A549 (cell line): Measurements from ENCODE around the gene LCA5. TPM values are rescaled to one million over a fixed set of nuclear protein-coding genes. Genes with fewer than 3 reads are reported as not detected.
A peak's percentile ranks its signal among the peaks of the same experiment; 100 is the strongest.

Experiments
- ATAC-seq, 2 experiments: fragments of 200-7000 bp in 1 of 2; fragments of >200 bp in 1 of 2; cut with Nextera tagmentation in 1 of 2; cut with Tn5 transposase in 1 of 2; 3 replicates each; pipeline versions ENCODE4 v1.8.0 to v1.9.1; 2018 to 2020; ENCODE audit warnings: mild to moderate bottlenecking in 1 of 2, moderate library complexity in 1 of 2
- CTCF ChIA-PET: fragments of 300-600 bp; sonication (Branson Sonifier 250); formaldehyde crosslinking; extraction: SDS; loops from one replicate; lab custom pipeline; 2021; ENCODE audit warnings: antibody characterized with exemption, inconsistent platforms; lab: Yijun Ruan, JAX
- POLR2A ChIA-PET: fragments of 350-600 bp; formaldehyde crosslinking; extraction: SDS; loops from one replicate; lab custom pipeline; 2021; ENCODE audit warnings: antibody characterized with exemption, inconsistent platforms; lab: Yijun Ruan, JAX
- DNase-seq, 2 experiments: peaks; one replicate each; pipeline versions ENCODE4 v3.0.0 to v3.0.0-alpha.2; 2011 to 2016; ENCODE audit warnings: low read depth in 1 of 2, low spot score in 1 of 2
- FAIRE-seq: peaks from 2 replicates; lab custom pipeline; 2011; peaks lifted over from hg19 to GRCh38; lab: Jason Lieb, UNC
- H3K27ac ChIP-seq, 2 experiments: fragments of >200 bp; sonication (Bioruptor Twin); formaldehyde crosslinking; 3 replicates each; pipeline ENCODE4 v1.5.1; 2016 to 2017
- H3K4me1 ChIP-seq: fragments of >200 bp; sonication (Bioruptor Twin); formaldehyde crosslinking; 3 replicates; pipeline ENCODE4 v1.6.1; 2016
- H3K4me2 ChIP-seq: fragments of >200 bp; sonication (Bioruptor Twin); formaldehyde crosslinking; 3 replicates; pipeline ENCODE4 v1.6.1; 2016
- H3K4me3 ChIP-seq: fragments of >200 bp; sonication (Bioruptor Twin); formaldehyde crosslinking; 3 replicates; pipeline ENCODE4 v1.5.1; 2016
- H3K9me3 ChIP-seq: fragments of >200 bp; sonication (Bioruptor Twin); formaldehyde crosslinking; 3 replicates; pipeline ENCODE4 v1.6.1; 2016
- BCL3 ChIP-seq: fragments of >200 bp; sonication (Bioruptor Twin); formaldehyde crosslinking; IDR thresholded peaks from 3 replicates; pipeline ENCODE4 v1.6.1; 2016
- BHLHE40 ChIP-seq: IDR thresholded peaks from 2 replicates; pipeline ENCODE4 v1.6.1; 2012; ENCODE audit warnings: low read depth, low read length, inconsistent platforms
- CBX2 ChIP-seq: fragments of 200-600 bp; sonication (generic); IDR thresholded peaks from 2 replicates; pipeline ENCODE4 v1.6.1; 2016; ENCODE audit warnings: low read depth, mild to moderate bottlenecking, borderline replicate concordance
- CTCF ChIP-seq: fragments of >200 bp; sonication (Bioruptor Twin); formaldehyde crosslinking; IDR thresholded peaks from 3 replicates; pipeline ENCODE4 v1.5.1; 2016
- EHF ChIP-seq: fragments of 250-450 bp; sonication (Bioruptor Pico); IDR thresholded peaks from 2 replicates; pipeline ENCODE4 v1.5.0; 2020; ENCODE audit warnings: mild to moderate bottlenecking
- EP300 ChIP-seq, 2 experiments: fragments of >200 bp; sonication (Bioruptor Twin); formaldehyde crosslinking; IDR thresholded peaks; 2 replicates in 1 of 2; 3 replicates in 1 of 2; pipeline ENCODE4 v1.6.1; 2016 to 2017
- ESRRA ChIP-seq: fragments of 150-350 bp; IDR thresholded peaks from 2 replicates; pipeline ENCODE4 v1.6.1; 2014; ENCODE audit warnings: mild to moderate bottlenecking, low read length, borderline replicate concordance
- FOSL2 ChIP-seq, 2 experiments: fragments of 450-650 bp in 1 of 2; fragments of >200 bp in 1 of 2; sonication (Bioruptor Twin) in 1 of 2; formaldehyde crosslinking; IDR thresholded peaks; 2 replicates each; pipeline versions ENCODE4 v1.5.0 to v1.6.1; 2016 to 2020; ENCODE audit warnings: mild to moderate bottlenecking in 1 of 2, moderate library complexity in 1 of 2
- FOXS1 ChIP-seq: fragments of 250-450 bp; sonication (Bioruptor Pico); IDR thresholded peaks from 2 replicates; pipeline ENCODE4 v1.5.0; 2020; ENCODE audit warnings: mild to moderate bottlenecking, moderate library complexity
- HDAC2 ChIP-seq: fragments of 200-600 bp; sonication (generic); IDR thresholded peaks from 2 replicates; pipeline ENCODE4 v1.6.1; 2016
- HES2 ChIP-seq: fragments of >200 bp; sonication (Bioruptor Twin); formaldehyde crosslinking; IDR thresholded peaks from 2 replicates; pipeline ENCODE4 v1.6.1; 2016
- JUNB ChIP-seq: fragments of >200 bp; sonication (Bioruptor Twin); formaldehyde crosslinking; IDR thresholded peaks from 2 replicates; pipeline ENCODE4 v1.6.1; 2016
- KDM1A ChIP-seq: fragments of 200-600 bp; sonication (generic); IDR thresholded peaks from 2 replicates; pipeline ENCODE4 v1.6.1; 2016; ENCODE audit warnings: low read depth, mild to moderate bottlenecking
- MAFK ChIP-seq: fragments of 450-650 bp; IDR thresholded peaks from 2 replicates; pipeline ENCODE4 v1.6.1; 2014; ENCODE audit not compliant: partially characterized antibody
- MYC ChIP-seq: IDR thresholded peaks from 2 replicates; pipeline ENCODE4 v1.6.1; 2012; ENCODE audit warnings: mild to moderate bottlenecking, inconsistent platforms, low read length, improper control_type of control experiment, borderline replicate concordance
- NPAS2 ChIP-seq: fragments of 250-450 bp; sonication (Bioruptor Pico); IDR thresholded peaks from 2 replicates; pipeline ENCODE4 v1.8.0; 2022; ENCODE audit warnings: mild to moderate bottlenecking, moderate library complexity, borderline replicate concordance
- NR3C1 ChIP-seq: fragments of >200 bp; sonication (Bioruptor Twin); formaldehyde crosslinking; IDR thresholded peaks from 3 replicates; pipeline ENCODE4 v1.6.1; 2017
- PHF8 ChIP-seq: fragments of 200-600 bp; sonication (generic); IDR thresholded peaks from 2 replicates; pipeline ENCODE4 v1.6.1; 2016; ENCODE audit warnings: low read depth, mild to moderate bottlenecking, antibody characterized with exemption, moderate library complexity, borderline replicate concordance
- POLR2A ChIP-seq: IDR thresholded peaks from 2 replicates; pipeline ENCODE4 v1.6.1; 2012; ENCODE audit warnings: mild to moderate bottlenecking, low read length
- SMC3 ChIP-seq: fragments of >200 bp; sonication (Bioruptor Twin); formaldehyde crosslinking; IDR thresholded peaks from 3 replicates; pipeline ENCODE4 v1.6.1; 2018; ENCODE audit warnings: inconsistent platforms
- TFCP2L1 ChIP-seq: fragments of 250-450 bp; sonication (Bioruptor Pico); IDR thresholded peaks from 2 replicates; pipeline ENCODE4 v1.5.0; 2021; ENCODE audit warnings: mild to moderate bottlenecking
- USF2 ChIP-seq: fragments of 450-650 bp; IDR thresholded peaks from 2 replicates; pipeline ENCODE4 v1.6.1; 2014; ENCODE audit warnings: antibody characterized with exemption
- ZC3H11A ChIP-seq: fragments of 450-650 bp; IDR thresholded peaks from 2 replicates; pipeline ENCODE4 v1.6.1; 2014; ENCODE audit warnings: antibody characterized with exemption, mild to moderate bottlenecking
- ZFP36 ChIP-seq: fragments of 450-650 bp; IDR thresholded peaks from 2 replicates; pipeline ENCODE4 v1.6.1; 2014; ENCODE audit warnings: borderline replicate concordance; ENCODE audit not compliant: partially characterized antibody
- WGBS: methylation state at CpG from one replicate; pipeline ENCODE4 v1.1.6; 2017; ENCODE audit errors: missing lambda C conversion rate; 5-methylcytosine and 5-hydroxymethylcytosine counted together
- polyA minus RNA-seq: library from RNA; depleted of rRNA, polyadenylated mRNA; stranded (reverse); fragments of >200 nt; gene quantifications from 2 replicates; pipeline ENCODE4 v1.2.3, GENCODE V29; 2011; rRNA and poly(A)+ RNA removed
- polyA plus RNA-seq, 4 experiments: library from polyadenylated mRNA; depleted of rRNA in 3 of 4; stranded (reverse); fragments of >200 nt; fragmentation: RNase III in 1 of 4; extraction: RNeasy Plus Mini Kit Qiagen cat#74134 plus additional on column Dnase treatment in 1 of 4; gene quantifications; 2 replicates in 3 of 4; 3 replicates in 1 of 4; pipeline ENCODE4 v1.2.3, GENCODE V29; 2011 to 2017
- TF ChIP-seq, protein P1 (sequence below): IDR thresholded peaks from 2 replicates; pipeline ENCODE4 v1.6.1; 2012

The LCA5 gene
- polyA plus RNA-seq (2011; rRNA removed), result 2.2 and 3.0 TPM in 2 replicates
- polyA plus RNA-seq (2012; cell fraction: cytosol; rRNA removed), result 0.12 and 0.19 TPM in 2 replicates
- 0.11 and 0.17 TPM in 2 replicates for polyA plus RNA-seq (2012; cell fraction: nucleus; rRNA removed)
- 1.0 to 1.4 TPM (median 1.2 TPM) in 3 replicates for polyA plus RNA-seq (2017; fragmentation: RNase III; extraction: RNeasy Plus Mini Kit Qiagen cat#74134 plus additional on column Dnase treatment)
- 0.83 TPM in 2 replicates for polyA minus RNA-seq

DNA sequence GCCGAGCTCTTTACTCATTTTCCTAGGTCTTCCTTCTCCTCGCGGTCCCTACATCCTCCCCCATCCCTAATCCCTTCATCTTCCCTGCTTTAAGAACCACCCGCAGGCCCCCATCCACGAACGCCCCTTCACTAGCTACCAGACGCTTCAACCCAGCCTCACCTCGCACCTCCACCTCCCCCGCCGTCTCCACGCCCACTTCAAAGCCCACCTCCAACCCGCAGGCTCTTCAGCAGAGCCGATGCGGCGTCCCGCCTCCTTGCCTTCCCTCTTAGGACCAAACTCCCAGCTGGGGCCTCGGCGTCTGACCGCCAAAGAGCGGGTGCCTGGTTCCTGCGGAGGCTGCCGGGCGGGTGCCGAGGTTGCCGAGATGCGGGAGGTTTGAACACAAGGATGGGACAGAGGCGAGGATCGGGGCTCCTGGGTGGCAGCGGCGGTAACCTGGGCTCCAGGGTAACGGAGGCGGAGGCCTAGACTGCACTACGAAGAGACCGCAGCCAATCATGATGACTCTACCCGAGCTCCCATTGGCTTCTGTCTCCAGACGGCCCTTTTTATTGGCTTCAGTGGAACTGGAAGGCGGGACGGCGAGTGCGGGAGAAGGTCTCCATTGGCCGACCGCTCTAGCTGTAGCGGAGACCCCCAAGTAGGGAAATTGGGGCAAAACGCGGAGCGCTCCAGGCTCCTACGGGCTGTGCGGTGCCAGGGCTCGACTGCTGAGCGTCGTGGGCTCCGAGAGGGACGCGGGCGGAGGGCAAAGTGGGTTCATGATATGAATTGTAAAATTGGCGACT is at the start of gene LCA5:
LCA5 (minus strand) TSS at position 477 of the 794 bp plus-strand sequence. CDS start 18,536 bp downstream, outside the sequence.
- Histone ChIP-seq H3K4me1 (peaks cover 11% of the 10 kb centered on the region; the same call in 2 of the 3 replicates), H3K27ac (peak within 1 kb of the TSS; percentile 78 to 84), H3K4me3 (peak within 1 kb of the TSS; percentile 61), H3K9me3 (no peaks in the 10 kb centered on the region), H3K4me2 (peak within 1 kb of the TSS; percentile 91)
- FAIRE-seq (no peak), DNase-seq (peak; percentile 85 to 94), ATAC-seq (peak; percentile 99)
- WGBS, result 4% methylated on average over 19 of the region's 56 CpGs
- CTCF ChIA-PET, result interaction anchor here (0.6 to 1.4 kb wide), 4 partner anchors 34 to 274 kb away, joined by 3 to 4 read pairs (median 4); no protein-coding TSS in a partner anchor
- POLR2A ChIA-PET, result interaction anchor here (0.7 to 1.1 kb wide), 3 partner anchors 10 to 75 kb away, joined by 3 read pairs; no protein-coding TSS in a partner anchor
- TF ChIP-seq CTCF (no peak), MYC (no peak), TFCP2L1 (CRISPR knock-in tag) (no peak), NPAS2 (no peak), BCL3 (0 out of 3 replicates have a peak, but pooled peaks have one; percentile 18), ZC3H11A (no peak), JUNB (no peak), PHF8 (peak; percentile 2; the same call in 1 of the 2 replicates), POLR2A (peak; percentile 55)
- TF ChIP-seq, protein P1, sequence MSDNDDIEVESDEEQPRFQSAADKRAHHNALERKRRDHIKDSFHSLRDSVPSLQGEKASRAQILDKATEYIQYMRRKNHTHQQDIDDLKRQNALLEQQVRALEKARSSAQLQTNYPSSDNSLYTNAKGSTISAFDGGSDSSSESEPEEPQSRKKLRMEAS, result peak; percentile 38

DNA sequence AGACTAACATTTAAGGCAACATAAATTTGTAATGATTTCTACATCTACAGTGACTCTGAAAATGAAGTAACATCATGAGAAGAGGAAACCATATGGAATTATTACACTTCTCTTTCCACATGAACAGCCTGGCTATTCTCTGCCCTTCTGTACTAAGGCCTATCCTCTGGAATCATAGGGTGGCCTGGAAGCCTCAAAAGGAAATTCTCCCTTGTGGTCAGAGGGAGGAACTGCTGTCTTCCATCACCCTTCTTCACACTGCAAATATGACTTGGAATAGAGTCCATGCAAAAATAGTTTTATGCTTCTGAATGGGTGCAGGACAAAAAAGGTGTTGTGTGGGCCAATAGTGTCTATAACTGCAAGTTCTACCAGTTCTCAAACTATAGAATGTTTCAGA is 49.3 kb upstream of the LCA5 start:
- H3K9me3 ChIP-seq, result no peaks in the 10 kb centered on the region
- no peak overlapping the region for H3K27ac ChIP-seq
- peak; percentile 85 to 95; a peak in 5 of 6 replicates for ATAC-seq
- no peak for TF ChIP-seq EP300 (IDR thresholded peaks at IDR 0.05)
- TF ChIP-seq, all 56 proteins: peak for 0
- DNase-seq (peak; percentile 15 to 54), FAIRE-seq (no peak)
- H3K4me2 ChIP-seq, result no peak overlapping the region
- no peak overlapping the region for H3K4me3 ChIP-seq
- CTCF ChIA-PET, result interaction anchor here (0.6 kb wide), 1 partner anchor 203 kb away, joined by 4 read pairs; no protein-coding TSS in a partner anchor
- POLR2A ChIA-PET, result no interaction called here
- no peaks in the 10 kb centered on the region for H3K4me1 ChIP-seq

- no peak overlapping the region for H3K27ac ChIP-seq
- FAIRE-seq (no peak), ATAC-seq (no peak), DNase-seq (no peak)
- no peak overlapping the region for H3K4me2 ChIP-seq
- WGBS, result 53% methylated on average over 2 of the region's 2 CpGs
- no peak overlapping the region for H3K4me3 ChIP-seq
- CTCF ChIA-PET, result no interaction called here
- POLR2A ChIA-PET, result no interaction called here
- H3K9me3 ChIP-seq, result no peaks in the 10 kb centered on the region
- H3K4me1 ChIP-seq, result no peaks in the 10 kb centered on the region
- TF ChIP-seq CBX2 (no peak), FOXS1 (CRISPR knock-in tag) (no peak), KDM1A (no peak), HES2 (no peak), SMC3 (no peak), ZFP36 (no peak), MAFK (no peak), HDAC2 (no peak), NR3C1 (no peak), EHF (CRISPR knock-in tag) (no peak), USF2 (no peak), FOSL2 (IDR thresholded peaks at IDR 0.05) (no peak), FOSL2 (CRISPR knock-in tag; IDR thresholded peaks at IDR 0.05) (no peak), CTCF (no peak), ESRRA (no peak), BHLHE40 (no peak)
These were observed 47.1 kb upstream of the LCA5 start for GRCh38 chr6:79584332-79584731.
